OCI-LY1 (cell line): ENCODE measurements around the gene GSG1L.

Source experiments
- H2AFZ ChIP-seq: fragments of 200-600 bp; sonication (generic), shearing (Covaris generic); 2 replicates; pipeline ENCODE4 v1.6.0; 2014; ENCODE audit warnings: antibody characterized with exemption, mild to moderate bottlenecking, low read length
- H3F3A ChIP-seq: fragments of 200-600 bp; sonication (generic), shearing (Covaris generic); 2 replicates; pipeline ENCODE4 v1.6.0; 2014; ENCODE audit warnings: mild to moderate bottlenecking, antibody characterized with exemption, low read length, moderate library complexity; ENCODE audit not compliant: insufficient read depth
- H3K27ac ChIP-seq: fragments of 200-600 bp; sonication (generic); 2 replicates; pipeline ENCODE4 v1.5.1; 2014; ENCODE audit warnings: low read length, mixed run types, mild to moderate bottlenecking, low read depth; ENCODE audit not compliant: poor library complexity, severe bottlenecking
- H3K27me3 ChIP-seq: fragments of 200-600 bp; sonication (generic); 2 replicates; pipeline ENCODE4 v1.6.0; 2014; ENCODE audit warnings: antibody characterized with exemption, mild to moderate bottlenecking, low read length, moderate library complexity; ENCODE audit not compliant: insufficient read depth
- H3K36me3 ChIP-seq: fragments of 200-600 bp; sonication (generic); 2 replicates; pipeline ENCODE4 v1.6.1; 2014; ENCODE audit warnings: mild to moderate bottlenecking, antibody characterized with exemption, low read length, moderate library complexity, mixed read lengths; ENCODE audit not compliant: insufficient read depth
- H3K4me1 ChIP-seq: fragments of 200-600 bp; sonication (generic); 2 replicates; pipeline ENCODE4 v1.5.1; 2014; ENCODE audit warnings: mild to moderate bottlenecking, low read length, moderate library complexity; ENCODE audit not compliant: insufficient read depth, severe bottlenecking
- H3K4me2 ChIP-seq: fragments of 200-600 bp; sonication (generic), shearing (Covaris generic); 2 replicates; pipeline ENCODE4 v1.6.1; 2014; ENCODE audit warnings: low read length
- H3K4me3 ChIP-seq: fragments of 200-600 bp; sonication (generic); 2 replicates; pipeline ENCODE4 v1.5.1; 2014; ENCODE audit warnings: low read length, low read depth, mild to moderate bottlenecking, mixed read lengths; ENCODE audit not compliant: poor library complexity, severe bottlenecking
- H3K79me2 ChIP-seq: fragments of 200-600 bp; shearing (Covaris generic); 2 replicates; pipeline ENCODE4 v1.6.1; 2016; ENCODE audit warnings: mixed run types, low read length, mixed read lengths; ENCODE audit not compliant: insufficient read depth
- H3K9ac ChIP-seq: fragments of 200-600 bp; sonication (generic), shearing (Covaris generic); 2 replicates; pipeline ENCODE4 v1.6.1; 2014; ENCODE audit warnings: mild to moderate bottlenecking, low read length, mixed read lengths
- H3K9me2 ChIP-seq: fragments of 200-600 bp; sonication (generic), shearing (Covaris generic); 2 replicates; pipeline ENCODE4 v1.6.1; 2014; ENCODE audit warnings: low read depth, mild to moderate bottlenecking, low read length, mixed read lengths
- H3K9me3 ChIP-seq: fragments of 200-600 bp; shearing (Covaris generic); 2 replicates; pipeline ENCODE4 v1.6.1; 2014; ENCODE audit warnings: low read length, mixed read lengths
- H4K20me1 ChIP-seq: fragments of 200-600 bp; sonication (generic), shearing (Covaris generic); 2 replicates; pipeline ENCODE4 v1.6.0; 2016; ENCODE audit warnings: mild to moderate bottlenecking, low read length; ENCODE audit not compliant: insufficient read depth
- CTCF ChIP-seq: fragments of 200-600 bp; sonication (generic), shearing (Covaris generic); IDR thresholded peaks from 2 replicates; pipeline ENCODE4 v1.5.1; 2017; ENCODE audit warnings: mild to moderate bottlenecking, antibody characterized with exemption, low read length, moderate library complexity, mixed read lengths
- EZH2 ChIP-seq: fragments of 200-600 bp; sonication (generic), shearing (Covaris generic); IDR thresholded peaks from 2 replicates; pipeline ENCODE4 v1.8.0; 2017; ENCODE audit warnings: borderline replicate concordance, mixed run types, mild to moderate bottlenecking, antibody characterized with exemption, low read length, moderate library complexity, mixed read lengths

GSG1L gene

GRCh38 chr16:27853101-27853500 lies 210.4 kb downstream of the GSG1L start:
- no peak overlapping the region for H2AFZ ChIP-seq
- H3K79me2 ChIP-seq: no peaks in the 10 kb centered on the region
- no peaks in the 10 kb centered on the region for H3K9me2 ChIP-seq
- H3K4me2 ChIP-seq: no peak overlapping the region
- H4K20me1 ChIP-seq: no peaks in the 10 kb centered on the region
- H3K4me1 ChIP-seq: no peaks in the 10 kb centered on the region
- no peak overlapping the region for H3K4me3 ChIP-seq
- no peaks in the 10 kb centered on the region for H3K9me3 ChIP-seq
- TF ChIP-seq EZH2: no peak
- no peak for TF ChIP-seq CTCF
- H3K9ac ChIP-seq: no peak overlapping the region
- no peaks in the 10 kb centered on the region for H3F3A ChIP-seq
- no peak overlapping the region for H3K27ac ChIP-seq
- H3K27me3 ChIP-seq: no peaks in the 10 kb centered on the region
- H3K36me3 ChIP-seq: no peaks in the 10 kb centered on the region

- Histone ChIP-seq H3K9me2 (no peaks in the 10 kb centered on the region), H3K27me3 (no peaks in the 10 kb centered on the region), H3K79me2 (no peaks in the 10 kb centered on the region), H3K9ac (no peak overlapping the region), H3K36me3 (no peaks in the 10 kb centered on the region), H3F3A (no peaks in the 10 kb centered on the region), H3K4me1 (no peaks in the 10 kb centered on the region), H3K9me3 (no peaks in the 10 kb centered on the region), H4K20me1 (no peaks in the 10 kb centered on the region), H3K4me2 (no peak overlapping the region), H3K4me3 (no peak overlapping the region), H3K27ac (no peak overlapping the region), H2AFZ (no peak overlapping the region)
- TF ChIP-seq CTCF (no peak), EZH2 (no peak)
These were observed 210.8 kb downstream of the GSG1L start for GRCh38 chr16:27852681-27853080.

- Histone ChIP-seq H3K9ac (no peak overlapping the region), H3K4me2 (no peak overlapping the region), H3K4me1 (no peaks in the 10 kb centered on the region), H3K27me3 (no peaks in the 10 kb centered on the region), H3K36me3 (no peaks in the 10 kb centered on the region), H3K4me3 (no peak overlapping the region), H3K9me2 (no peaks in the 10 kb centered on the region), H2AFZ (no peak overlapping the region), H3K9me3 (no peaks in the 10 kb centered on the region), H3K27ac (no peak overlapping the region), H3K79me2 (no peaks in the 10 kb centered on the region), H4K20me1 (no peaks in the 10 kb centered on the region), H3F3A (no peaks in the 10 kb centered on the region)
- TF ChIP-seq CTCF (no peak), EZH2 (no peak)
These were observed 211.4 kb downstream of the GSG1L start for GRCh38 chr16:27852116-27852515.
